HG03521 (cell line): ENCODE results near the gene SPP2.

Experiments used
- ATAC-seq: cut with Tn5 transposase; IDR thresholded peaks from one replicate; pipeline ENCODE4 v1.9.1; 2021; ENCODE audit warnings: mild to moderate bottlenecking, moderate library complexity; ENCODE audit not compliant: unreplicated experiment

The SPP2 gene

GRCh38 chr2:234050455-234051135 is at the start of gene SPP2:
TSS of gene SPP2 (plus strand) at chr2:234050702. CDS start at chr2:234050787, 85 bp downstream.
- ATAC-seq, result no peak

GRCh38 chr2:234001380-234002160 is 48.9 kb upstream of the SPP2 start:
- ATAC-seq, result no peak

GRCh38 chr2:234002281-234002680 is 48.2 kb upstream of the SPP2 start:
- no peak for ATAC-seq

- no peak for ATAC-seq
Measured at GRCh38 chr2:234003972-234004617, 46.4 kb upstream of the SPP2 start.

GRCh38 chr2:234005126-234005525 is 45.4 kb upstream of the SPP2 start:
- no peak for ATAC-seq

- no peak for ATAC-seq
Measured at GRCh38 chr2:234006501-234006900, 44.0 kb upstream of the SPP2 start.

GRCh38 chr2:234014427-234014826 is 36.1 kb upstream of the SPP2 start:
- no peak for ATAC-seq

GRCh38 chr2:234015861-234016260 is 34.6 kb upstream of the SPP2 start:
- no peak for ATAC-seq

GRCh38 chr2:234019896-234020295 is 30.6 kb upstream of the SPP2 start:
- ATAC-seq, result no peak

GRCh38 chr2:234020332-234020731 is 30.2 kb upstream of the SPP2 start:
- no peak for ATAC-seq

GRCh38 chr2:234022424-234022823 is 28.1 kb upstream of the SPP2 start:
- no peak for ATAC-seq

GRCh38 chr2:234024304-234024703 is 26.2 kb upstream of the SPP2 start:
- ATAC-seq, result no peak

- no peak for ATAC-seq
Measured at GRCh38 chr2:234025466-234025865, 25.0 kb upstream of the SPP2 start.

GRCh38 chr2:234025891-234026401 is 24.6 kb upstream of the SPP2 start:
- no peak for ATAC-seq

GRCh38 chr2:234026693-234027254 is 23.7 kb upstream of the SPP2 start:
- no peak for ATAC-seq

GRCh38 chr2:234027641-234028040 is 22.9 kb upstream of the SPP2 start:
- ATAC-seq, result no peak

- ATAC-seq, result no peak
Measured at GRCh38 chr2:234029150-234029733, 21.3 kb upstream of the SPP2 start.

GRCh38 chr2:234031207-234031606 is 19.3 kb upstream of the SPP2 start:
- no peak for ATAC-seq

- ATAC-seq, result no peak
Measured at GRCh38 chr2:234032279-234032856, 18.1 kb upstream of the SPP2 start.

- ATAC-seq, result no peak
Measured at GRCh38 chr2:234033174-234033573, 17.3 kb upstream of the SPP2 start.

GRCh38 chr2:234033885-234034284 is 16.6 kb upstream of the SPP2 start:
- no peak for ATAC-seq
